Measurements from ENCODE around the gene CSGALNACT2.
"Not testable (repeated sequence)": the region's sequence is repeated elsewhere in the genome, so short reads cannot be mapped to it uniquely, and the experiment has no call there.

Gene CSGALNACT2

GRCh38 chr10:43214071-43214955 is 76.1 kb downstream of the CSGALNACT2 start:
- in situ Hi-C loops (cut with HindIII; ENCODE audit: low sequenced_read_pairs): no loop called here

- in situ Hi-C loops (cut with HindIII; ENCODE audit: low sequenced_read_pairs): no loop called here
Observed at GRCh38 chr10:43214956-43215561, 76.8 kb downstream of the CSGALNACT2 start.

GRCh38 chr10:43215758-43216455 is 77.7 kb downstream of the CSGALNACT2 start:
- in situ Hi-C loops (cut with HindIII; ENCODE audit: low sequenced_read_pairs): no loop called here

GRCh38 chr10:43216931-43217562 is 78.8 kb downstream of the CSGALNACT2 start:
- in situ Hi-C loops (cut with HindIII; ENCODE audit: low sequenced_read_pairs): no loop called here

- in situ Hi-C loops (cut with HindIII; ENCODE audit: low sequenced_read_pairs): no loop called here
Observed at GRCh38 chr10:43217563-43218205, 79.4 kb downstream of the CSGALNACT2 start.

- in situ Hi-C loops (cut with HindIII; ENCODE audit: low sequenced_read_pairs): no loop called here
Observed at GRCh38 chr10:43218206-43218950, 80.1 kb downstream of the CSGALNACT2 start.

GRCh38 chr10:43218951-43219837 is 80.9 kb downstream of the CSGALNACT2 start:
- in situ Hi-C loops (cut with HindIII; ENCODE audit: low sequenced_read_pairs): no loop called here

GRCh38 chr10:43219848-43220247 is 81.6 kb downstream of the CSGALNACT2 start:
- in situ Hi-C loops (cut with HindIII; ENCODE audit: low sequenced_read_pairs): no loop called here

GRCh38 chr10:43220251-43220650 is 82.0 kb downstream of the CSGALNACT2 start:
- in situ Hi-C loops (cut with HindIII; ENCODE audit: low sequenced_read_pairs): not testable (repeated sequence)

- in situ Hi-C loops (cut with HindIII; ENCODE audit: low sequenced_read_pairs): no loop called here
Observed at GRCh38 chr10:43220657-43221418, 82.6 kb downstream of the CSGALNACT2 start.

GRCh38 chr10:43221419-43222209 is 83.4 kb downstream of the CSGALNACT2 start:
- in situ Hi-C loops (cut with HindIII; ENCODE audit: low sequenced_read_pairs): no loop called here

GRCh38 chr10:43222210-43222720 is 84.0 kb downstream of the CSGALNACT2 start:
- in situ Hi-C loops (cut with HindIII; ENCODE audit: low sequenced_read_pairs): no loop called here

- in situ Hi-C loops (cut with HindIII; ENCODE audit: low sequenced_read_pairs): no loop called here
Observed at GRCh38 chr10:43223056-43223455, 84.8 kb downstream of the CSGALNACT2 start.

- in situ Hi-C loops (cut with HindIII; ENCODE audit: low sequenced_read_pairs): no loop called here
Observed at GRCh38 chr10:43224321-43224720, 86.1 kb downstream of the CSGALNACT2 start.

GRCh38 chr10:43225004-43225786 is 87.0 kb downstream of the CSGALNACT2 start:
- in situ Hi-C loops (cut with HindIII; ENCODE audit: low sequenced_read_pairs): no loop called here

GRCh38 chr10:43225787-43226153 is 87.5 kb downstream of the CSGALNACT2 start:
- in situ Hi-C loops (cut with HindIII; ENCODE audit: low sequenced_read_pairs): no loop called here

GRCh38 chr10:43226441-43226840 is 88.2 kb downstream of the CSGALNACT2 start:
- in situ Hi-C loops (cut with HindIII; ENCODE audit: low sequenced_read_pairs): no loop called here
